HepG2 (cell line): ENCODE measurements around the gene AP4S1. TPM values are rescaled to one million over a fixed set of nuclear protein-coding genes. Genes with fewer than 3 reads are reported as not detected.
A peak's percentile ranks its signal among the peaks of the same experiment; 100 is the strongest.

Source experiments
- AGO2 ChIP-seq: fragments of 200-400 bp; formaldehyde crosslinking; optimal IDR thresholded peaks from 2 replicates; pipeline ENCODE3; 2017; ENCODE audit warnings: mild to moderate bottlenecking, low read depth, low read length, moderate library complexity
- DR1 ChIP-seq: sonication (generic); formaldehyde crosslinking; IDR thresholded peaks from 2 replicates; pipeline ENCODE4 v1.8.0; 2021; ENCODE audit warnings: mild to moderate bottlenecking, missing genetic modification reagents, inconsistent platforms
- GATAD1 ChIP-seq: IDR thresholded peaks from 2 replicates; pipeline ENCODE4 v1.6.1; 2016; ENCODE audit warnings: missing genetic modification reagents, missing compliant biosample characterization
- ISX ChIP-seq: sonication (generic); formaldehyde crosslinking; conservative IDR thresholded peaks from 2 replicates; pipeline ENCODE4 v1.5.0; 2020; ENCODE audit warnings: missing genetic modification reagents
- MAF1 ChIP-seq: sonication (generic); formaldehyde crosslinking; IDR thresholded peaks from 2 replicates; pipeline ENCODE4 v1.5.0; 2020; ENCODE audit warnings: missing genetic modification reagents, borderline replicate concordance
- MXI1 ChIP-seq: IDR thresholded peaks from 3 replicates; pipeline ENCODE4 v1.6.1; 2012; ENCODE audit warnings: low read depth, low read length, inconsistent platforms, borderline replicate concordance
- RAD21 ChIP-seq: fragments of 450-650 bp; formaldehyde crosslinking; IDR thresholded peaks from 2 replicates; pipeline ENCODE4 v1.5.0; 2020; ENCODE audit warnings: mild to moderate bottlenecking
- SP2 ChIP-seq: sonication (generic); formaldehyde crosslinking; IDR thresholded peaks from 2 replicates; pipeline ENCODE4 v1.5.1; 2020; ENCODE audit warnings: mild to moderate bottlenecking, missing genetic modification reagents
- TOPORS ChIP-seq: sonication (generic); formaldehyde crosslinking; IDR thresholded peaks from 2 replicates; pipeline ENCODE4 v1.8.0; 2023; ENCODE audit warnings: mild to moderate bottlenecking, missing genetic modification reagents
- ZBTB42 ChIP-seq: sonication (generic); formaldehyde crosslinking; IDR thresholded peaks from 2 replicates; pipeline ENCODE4 v1.5.0; 2020; ENCODE audit warnings: mild to moderate bottlenecking, missing genetic modification reagents
- ZEB1 ChIP-seq: IDR thresholded peaks from 2 replicates; pipeline ENCODE4 v1.6.1; 2012; ENCODE audit warnings: mild to moderate bottlenecking, low read depth, inconsistent platforms; ENCODE audit not compliant: insufficient replicate concordance
- ZMYM2 ChIP-seq: sonication (generic); formaldehyde crosslinking; IDR thresholded peaks from 2 replicates; pipeline ENCODE4 v1.8.0; 2022; ENCODE audit warnings: mild to moderate bottlenecking, missing genetic modification reagents
- ZNF3 ChIP-seq: IDR thresholded peaks from 2 replicates; pipeline ENCODE4 v1.7.0; 2017; ENCODE audit warnings: inconsistent platforms
- ZNF556 ChIP-seq: sonication (generic); formaldehyde crosslinking; IDR thresholded peaks from 2 replicates; pipeline ENCODE4 v1.4.0; 2020; ENCODE audit warnings: mild to moderate bottlenecking, missing genetic modification reagents, borderline replicate concordance
- ZSCAN12 ChIP-seq: sonication (generic); formaldehyde crosslinking; IDR thresholded peaks from 2 replicates; pipeline ENCODE4 v1.9.0; 2021; ENCODE audit warnings: mild to moderate bottlenecking, missing genetic modification reagents
- polyA plus RNA-seq, 8 experiments: library from polyadenylated mRNA; depleted of rRNA in 3 of 8; stranded (reverse) in 7 of 8; unstranded in 1 of 8; fragments of >200 nt; fragmentation: Illumina TruSeq in 4 of 8; extraction: Trizol in 4 of 8; gene quantifications; 2 replicates each; pipeline versions ENCODE4 v1.2.1 to v1.2.3, GENCODE V29; 2011 to 2016; ENCODE audit warnings: low read depth in 4 of 8, missing spikeins in 1 of 8, mixed read lengths in 1 of 8; ENCODE audit not compliant: insufficient read depth in 1 of 8
- total RNA-seq, 5 experiments: library from RNA; depleted of rRNA; stranded (reverse); fragments of >200 nt; fragmentation: Illumina TruSeq; extraction: Trizol; gene quantifications; 2 replicates each; pipeline ENCODE4 v1.2.3, GENCODE V29; 2016; ENCODE audit warnings: low read depth in 1 of 5
- TF ChIP-seq, protein P1 (sequence below): sonication (generic); formaldehyde crosslinking; IDR thresholded peaks from 2 replicates; pipeline ENCODE4 v1.4.0; 2020; ENCODE audit warnings: missing genetic modification reagents
- TF ChIP-seq, protein P2 (sequence below): sonication (generic); formaldehyde crosslinking; IDR thresholded peaks from 2 replicates; pipeline ENCODE4 v1.4.0; 2020; ENCODE audit warnings: mild to moderate bottlenecking, low read depth, missing genetic modification reagents
- TF ChIP-seq, protein P3 (sequence below): IDR thresholded peaks from 2 replicates; pipeline ENCODE4 v1.6.1; 2012; ENCODE audit warnings: inconsistent platforms
- TF ChIP-seq, protein P4 (sequence below): sonication (generic); formaldehyde crosslinking; IDR thresholded peaks from 2 replicates; pipeline ENCODE4 v1.4.0; 2020; ENCODE audit warnings: missing genetic modification reagents
- TF ChIP-seq, protein P5 (sequence below): sonication (generic); formaldehyde crosslinking; IDR thresholded peaks from 2 replicates; pipeline ENCODE4 v1.4.0; 2020; ENCODE audit warnings: mild to moderate bottlenecking, missing genetic modification reagents

Gene AP4S1
- total and polyA plus RNA-seq, 2 of the 13 experiments (the other 11 are each of a cell fraction or from before 2014, with no cell fraction given) = 3.9 to 21.1 TPM

DNA sequence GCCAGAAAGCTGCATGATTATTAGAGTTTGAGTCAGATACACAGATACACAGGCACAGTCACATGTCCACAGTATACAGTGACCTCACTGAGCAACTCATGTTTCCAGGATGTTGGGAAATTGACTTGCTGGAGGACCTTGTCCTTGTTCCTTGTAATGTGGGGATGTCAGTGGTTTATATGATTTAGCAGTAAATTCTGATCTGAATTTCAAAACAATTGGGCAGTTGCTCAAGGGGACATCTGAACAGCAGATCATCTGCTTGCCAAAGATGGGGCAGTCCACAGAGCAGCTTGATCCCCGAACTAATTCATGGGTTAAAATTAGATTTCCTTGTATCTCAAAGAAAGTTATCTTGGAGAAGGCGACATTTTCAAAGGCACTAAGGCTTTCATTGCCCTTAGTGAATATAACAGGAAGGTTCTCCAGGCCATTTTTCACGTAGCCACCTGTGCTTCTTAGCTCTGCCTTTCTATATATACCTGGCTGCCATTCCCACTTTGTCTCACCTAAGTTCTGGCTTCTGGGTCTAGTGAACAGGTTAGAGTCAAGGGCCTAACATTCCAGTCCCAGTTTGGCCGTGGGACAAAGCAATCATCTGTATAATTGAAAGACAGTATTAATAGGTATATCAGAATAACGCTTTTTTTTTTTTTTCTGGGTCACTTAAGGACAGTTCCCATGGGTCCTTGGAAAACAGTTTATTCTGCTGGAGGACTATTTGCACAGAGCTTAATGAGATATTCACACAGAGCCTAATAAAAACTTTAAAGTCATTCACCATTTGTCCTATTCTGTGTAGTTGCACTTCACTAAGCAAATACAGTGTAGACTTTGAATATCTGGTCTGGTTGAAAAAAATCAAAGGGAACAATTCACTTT lies 65.7 kb downstream of the AP4S1 start (continued):
- TF ChIP-seq MXI1 (no peak; the same call in 2 of the 3 replicates), ZSCAN12 (CRISPR knock-in tag) (no peak), ZNF556 (CRISPR knock-in tag) (0 out of 2 replicates have a peak, but pooled peaks have one; percentile 74), ISX (CRISPR knock-in tag) (0 out of 2 replicates have a peak, but pooled peaks have one; percentile 67), ZNF3 (CRISPR knock-in tag) (no peak), GATAD1 (CRISPR knock-in tag) (peak; percentile 30), ZMYM2 (CRISPR knock-in tag) (peak; percentile 86), TOPORS (CRISPR knock-in tag) (0 out of 2 replicates have a peak, but pooled peaks have one; percentile 46), RAD21 (CRISPR knock-in tag) (no peak), SP2 (CRISPR knock-in tag) (no peak), AGO2 (no peak), ZEB1 (peak; percentile 70), MAF1 (no peak), DR1 (CRISPR knock-in tag) (no peak), ZBTB42 (no peak)
- TF ChIP-seq, protein P1, sequence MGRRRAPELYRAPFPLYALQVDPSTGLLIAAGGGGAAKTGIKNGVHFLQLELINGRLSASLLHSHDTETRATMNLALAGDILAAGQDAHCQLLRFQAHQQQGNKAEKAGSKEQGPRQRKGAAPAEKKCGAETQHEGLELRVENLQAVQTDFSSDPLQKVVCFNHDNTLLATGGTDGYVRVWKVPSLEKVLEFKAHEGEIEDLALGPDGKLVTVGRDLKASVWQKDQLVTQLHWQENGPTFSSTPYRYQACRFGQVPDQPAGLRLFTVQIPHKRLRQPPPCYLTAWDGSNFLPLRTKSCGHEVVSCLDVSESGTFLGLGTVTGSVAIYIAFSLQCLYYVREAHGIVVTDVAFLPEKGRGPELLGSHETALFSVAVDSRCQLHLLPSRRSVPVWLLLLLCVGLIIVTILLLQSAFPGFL (CRISPR knock-in tag) = no peak
- TF ChIP-seq, protein P2, sequence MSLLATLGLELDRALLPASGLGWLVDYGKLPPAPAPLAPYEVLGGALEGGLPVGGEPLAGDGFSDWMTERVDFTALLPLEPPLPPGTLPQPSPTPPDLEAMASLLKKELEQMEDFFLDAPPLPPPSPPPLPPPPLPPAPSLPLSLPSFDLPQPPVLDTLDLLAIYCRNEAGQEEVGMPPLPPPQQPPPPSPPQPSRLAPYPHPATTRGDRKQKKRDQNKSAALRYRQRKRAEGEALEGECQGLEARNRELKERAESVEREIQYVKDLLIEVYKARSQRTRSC = peak; percentile 80; the same call in 1 of the 2 replicates
- TF ChIP-seq, protein P3, sequence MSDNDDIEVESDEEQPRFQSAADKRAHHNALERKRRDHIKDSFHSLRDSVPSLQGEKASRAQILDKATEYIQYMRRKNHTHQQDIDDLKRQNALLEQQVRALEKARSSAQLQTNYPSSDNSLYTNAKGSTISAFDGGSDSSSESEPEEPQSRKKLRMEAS = peak; percentile 82
- TF ChIP-seq, protein P4, sequence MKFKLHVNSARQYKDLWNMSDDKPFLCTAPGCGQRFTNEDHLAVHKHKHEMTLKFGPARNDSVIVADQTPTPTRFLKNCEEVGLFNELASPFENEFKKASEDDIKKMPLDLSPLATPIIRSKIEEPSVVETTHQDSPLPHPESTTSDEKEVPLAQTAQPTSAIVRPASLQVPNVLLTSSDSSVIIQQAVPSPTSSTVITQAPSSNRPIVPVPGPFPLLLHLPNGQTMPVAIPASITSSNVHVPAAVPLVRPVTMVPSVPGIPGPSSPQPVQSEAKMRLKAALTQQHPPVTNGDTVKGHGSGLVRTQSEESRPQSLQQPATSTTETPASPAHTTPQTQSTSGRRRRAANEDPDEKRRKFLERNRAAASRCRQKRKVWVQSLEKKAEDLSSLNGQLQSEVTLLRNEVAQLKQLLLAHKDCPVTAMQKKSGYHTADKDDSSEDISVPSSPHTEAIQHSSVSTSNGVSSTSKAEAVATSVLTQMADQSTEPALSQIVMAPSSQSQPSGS (CRISPR knock-in tag) = peak; percentile 96
- TF ChIP-seq, protein P5, sequence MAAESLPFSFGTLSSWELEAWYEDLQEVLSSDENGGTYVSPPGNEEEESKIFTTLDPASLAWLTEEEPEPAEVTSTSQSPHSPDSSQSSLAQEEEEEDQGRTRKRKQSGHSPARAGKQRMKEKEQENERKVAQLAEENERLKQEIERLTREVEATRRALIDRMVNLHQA (CRISPR knock-in tag) = no peak
